ENCODE data around the gene NDFIP1. TPM values are rescaled to one million over a fixed set of nuclear protein-coding genes. Genes with fewer than 3 reads are reported as not detected.
A peak's percentile ranks its signal among the peaks of the same experiment; 100 is the strongest.

Gene NDFIP1
- total RNA-seq, 6 experiments from 2014 or later, result 50.4 to 61.1 (median 57.1) TPM

- H3K4me1 ChIP-seq, result peaks cover 0 to 41% (median 9%) of the 10 kb centered on the region in 4 donors
- DNase-seq (no peak), ATAC-seq (no peak)
- no peaks in the 10 kb centered on the region for H3K9me3 ChIP-seq
- H3K36me3 ChIP-seq, result no peaks in the 10 kb centered on the region
- intact Hi-C loops (cut with DNase I), result no loop called here
- TF ChIP-seq POLR2A (IDR thresholded peaks at IDR 0.05), result no peak
- no peak for TF ChIP-seq CTCF (IDR thresholded peaks at IDR 0.05)
- no peaks in the 10 kb centered on the region for H3K27me3 ChIP-seq
- no peak overlapping the region for H3K27ac ChIP-seq
- 82% methylated on average over 1 of the region's 3 CpGs for WGBS (ENCODE audit: insufficient coverage, low coverage, low lambda C conversion rate, missing lambda C conversion rate)
- H3K4me3 ChIP-seq, result no peak overlapping the region
Measured at GRCh38 chr5:142125378-142125777, 16.8 kb downstream of the NDFIP1 start.

GRCh38 chr5:142125963-142126362 lies 17.4 kb downstream of the NDFIP1 start:
- ATAC-seq (no peak), DNase-seq (no peak)
- intact Hi-C loops (cut with DNase I), result no loop called here
- no peaks in the 10 kb centered on the region for H3K9me3 ChIP-seq
- no peak overlapping the region for H3K27ac ChIP-seq
- no peak overlapping the region for H3K4me3 ChIP-seq
- TF ChIP-seq POLR2A (IDR thresholded peaks at IDR 0.05) (no peak), CTCF (IDR thresholded peaks at IDR 0.05) (no peak)
- H3K36me3 ChIP-seq, result no peaks in the 10 kb centered on the region
- no peaks in the 10 kb centered on the region for H3K27me3 ChIP-seq
- peaks cover 0 to 41% (median 9%) of the 10 kb centered on the region in 4 donors for H3K4me1 ChIP-seq

GRCh38 chr5:142128675-142129208 lies 20.2 kb downstream of the NDFIP1 start:
- WGBS (ENCODE audit: insufficient coverage, low coverage, low lambda C conversion rate, missing lambda C conversion rate), result 23% methylated on average over 3 of the region's 3 CpGs
- no peak for DNase-seq

GRCh38 chr5:142129446-142130066 lies 21.0 kb downstream of the NDFIP1 start:
- Histone ChIP-seq H3K27me3 (no peaks in the 10 kb centered on the region), H3K27ac (peak overlapping the region in 1 of 3 donors; percentile 29), H3K9me3 (no peaks in the 10 kb centered on the region), H3K4me3 (peak overlapping the region in 2 of 3 donors; percentile 8 to 9), H3K36me3 (no peaks in the 10 kb centered on the region), H3K4me1 (peaks cover 0 to 52% (median 21%) of the 10 kb centered on the region in 4 donors)
- intact Hi-C loops (cut with DNase I), result loop anchor here in 1 of 2 donors (10.0 kb wide), 1 partner anchor 115 kb away; the partner anchor contains the start of gene GNPDA1
- WGBS (ENCODE audit: insufficient coverage, low coverage, low lambda C conversion rate, missing lambda C conversion rate), result 58% methylated on average over 9 of the region's 11 CpGs
- DNase-seq (no peak), ATAC-seq (peak; percentile 43 to 59 (median 46))
- TF ChIP-seq POLR2A (IDR thresholded peaks at IDR 0.05), result no peak
- TF ChIP-seq CTCF (IDR thresholded peaks at IDR 0.05), result no peak

More at GRCh38 chr5:142128675-142129208, 20.2 kb downstream of the NDFIP1 start:
- Histone ChIP-seq H3K9me3 (no peaks in the 10 kb centered on the region), H3K4me1 (peaks cover 0 to 48% (median 17%) of the 10 kb centered on the region in 4 donors), H3K27ac (no peak overlapping the region), H3K27me3 (no peaks in the 10 kb centered on the region), H3K4me3 (no peak overlapping the region), H3K36me3 (no peaks in the 10 kb centered on the region)
- TF ChIP-seq CTCF (IDR thresholded peaks at IDR 0.05) (no peak), POLR2A (IDR thresholded peaks at IDR 0.05) (no peak)
- no peak for ATAC-seq
- intact Hi-C loops (cut with DNase I), result no loop called here

Measured in right lobe of liver (tissue), 6 donors.